MM.1S (cell line): Measurements from ENCODE around the gene HELZ2.

Experiments
- DNase-seq: peaks from one replicate; pipeline ENCODE4 v3.0.0-alpha.2; 2015
- H2AFZ ChIP-seq: fragments of 300-600 bp; sonication (generic); 2 replicates; pipeline ENCODE4 v1.6.0; 2016; ENCODE audit warnings: antibody characterized with exemption, low read length
- H3F3A ChIP-seq: fragments of 300-600 bp; sonication (generic); 2 replicates; pipeline ENCODE4 v1.6.1; 2016; ENCODE audit warnings: mild to moderate bottlenecking, antibody characterized with exemption, low read length, moderate library complexity, mixed read lengths; ENCODE audit not compliant: insufficient read depth
- H3K27ac ChIP-seq: fragments of 300-600 bp; sonication (generic); 2 replicates; pipeline ENCODE4 v1.5.1; 2016; ENCODE audit warnings: mild to moderate bottlenecking, low read length
- H3K27me3 ChIP-seq: fragments of 300-600 bp; sonication (generic); replicated peaks from 2 replicates; pipeline ENCODE4 v1.6.0; 2016; ENCODE audit warnings: low read length; ENCODE audit not compliant: insufficient read depth
- H3K36me3 ChIP-seq: fragments of 300-600 bp; sonication (generic); replicated peaks from 2 replicates; pipeline ENCODE4 v1.6.1; 2016; ENCODE audit warnings: mild to moderate bottlenecking, low read length, mixed read lengths; ENCODE audit not compliant: insufficient read depth
- H3K4me1 ChIP-seq: fragments of 300-600 bp; sonication (generic); 2 replicates; pipeline ENCODE4 v1.6.1; 2016; ENCODE audit warnings: low read length, mixed read lengths
- H3K4me2 ChIP-seq: fragments of 300-600 bp; sonication (generic); 2 replicates; pipeline ENCODE4 v1.6.0; 2016; ENCODE audit warnings: low read depth, low read length
- H3K4me3 ChIP-seq: fragments of 300-600 bp; sonication (generic); 2 replicates; pipeline ENCODE4 v1.5.1; 2016; ENCODE audit warnings: low read length, mixed read lengths
- H3K79me2 ChIP-seq: fragments of 300-600 bp; sonication (generic); 2 replicates; pipeline ENCODE4 v1.6.1; 2016; ENCODE audit warnings: mixed run types, low read length, mixed read lengths
- H3K9ac ChIP-seq: fragments of 300-600 bp; sonication (generic); 2 replicates; pipeline ENCODE4 v1.6.1; 2016; ENCODE audit warnings: low read length, mixed read lengths
- H3K9me2 ChIP-seq: fragments of 300-600 bp; sonication (generic); replicated peaks from 2 replicates; pipeline ENCODE4 v1.6.1; 2016; ENCODE audit warnings: mild to moderate bottlenecking, low read length, mixed read lengths; ENCODE audit not compliant: insufficient read depth
- H3K9me3 ChIP-seq: fragments of 300-600 bp; sonication (generic); replicated peaks from 2 replicates; pipeline ENCODE4 v1.6.1; 2016; ENCODE audit warnings: mild to moderate bottlenecking, low read length, mixed read lengths; ENCODE audit not compliant: insufficient read depth
- H4K20me1 ChIP-seq: fragments of 300-600 bp; sonication (generic); 2 replicates; pipeline ENCODE4 v1.6.1; 2016; ENCODE audit warnings: mild to moderate bottlenecking, low read length, moderate library complexity, mixed read lengths; ENCODE audit not compliant: insufficient read depth
- CTCF ChIP-seq: fragments of 300-600 bp; sonication (generic); IDR thresholded peaks from 2 replicates; pipeline ENCODE4 v1.5.1; 2016; ENCODE audit warnings: antibody characterized with exemption, low read length, mixed read lengths
- EZH2 ChIP-seq: fragments of 300-600 bp; sonication (generic); optimal IDR thresholded peaks from 2 replicates; pipeline ENCODE3; 2017; ENCODE audit warnings: low read depth, mild to moderate bottlenecking, antibody characterized with exemption, low read length, mixed read lengths
- EZH2phosphoT487 ChIP-seq: fragments of 300-600 bp; sonication (generic); IDR thresholded peaks from 2 replicates; pipeline ENCODE4 v1.6.1; 2018; ENCODE audit warnings: antibody characterized with exemption, low read length

HELZ2 gene

GRCh38 chr20:63574156-63574828 lies at the start of gene HELZ2:
HELZ2 (minus strand) TSS chr20:63574239; CDS start chr20:63572385, 1,854 bp downstream.
- Histone ChIP-seq H3K9me2 (no peaks in the 10 kb centered on the region), H4K20me1 (no peaks in the 10 kb centered on the region), H3F3A (no peaks in the 10 kb centered on the region), H3K4me3 (peak within 1 kb of the TSS; percentile 80), H3K27ac (no peak within 1 kb of the TSS), H3K4me2 (peak within 1 kb of the TSS; percentile 98), H2AFZ (peak within 1 kb of the TSS; percentile 94), H3K9ac (peak within 1 kb of the TSS; percentile 81), H3K36me3 (no peaks in the 10 kb centered on the region), H3K27me3 (peaks cover 39% of the 10 kb centered on the region), H3K79me2 (peaks cover 4% of the 10 kb centered on the region; the same call in 1 of the 2 replicates), H3K9me3 (no peaks in the 10 kb centered on the region), H3K4me1 (peaks cover 9% of the 10 kb centered on the region)
- TF ChIP-seq EZH2phosphoT487 (no peak), CTCF (no peak), EZH2 (no peak)
- peak; percentile 78 for DNase-seq

GRCh38 chr20:63622732-63623131 lies 48.7 kb upstream of the HELZ2 start:
- H3F3A ChIP-seq, result no peaks in the 10 kb centered on the region
- H2AFZ ChIP-seq, result no peak overlapping the region
- TF ChIP-seq CTCF (no peak), EZH2 (no peak), EZH2phosphoT487 (no peak)
- H3K4me2 ChIP-seq, result no peak overlapping the region
- H3K27me3 ChIP-seq, result no peaks in the 10 kb centered on the region
- no peaks in the 10 kb centered on the region for H3K4me1 ChIP-seq
- peaks cover 4% of the 10 kb centered on the region; the same call in 1 of the 2 replicates for H4K20me1 ChIP-seq
- H3K9me2 ChIP-seq, result no peaks in the 10 kb centered on the region
- no peaks in the 10 kb centered on the region for H3K9me3 ChIP-seq
- peaks cover 86% of the 10 kb centered on the region for H3K79me2 ChIP-seq
- DNase-seq, result no peak
- H3K9ac ChIP-seq, result no peak overlapping the region
- no peak overlapping the region for H3K27ac ChIP-seq
- H3K4me3 ChIP-seq, result no peak overlapping the region
- no peaks in the 10 kb centered on the region for H3K36me3 ChIP-seq

GRCh38 chr20:63622096-63622495 lies 48.1 kb upstream of the HELZ2 start:
- Histone ChIP-seq H3K9me2 (no peaks in the 10 kb centered on the region), H3F3A (no peaks in the 10 kb centered on the region), H3K4me2 (no peak overlapping the region), H3K27me3 (no peaks in the 10 kb centered on the region), H3K79me2 (peaks cover 80% of the 10 kb centered on the region), H3K9me3 (no peaks in the 10 kb centered on the region), H2AFZ (no peak overlapping the region), H3K36me3 (no peaks in the 10 kb centered on the region), H3K9ac (no peak overlapping the region), H3K4me3 (no peak overlapping the region), H3K4me1 (no peaks in the 10 kb centered on the region), H4K20me1 (peaks cover 4% of the 10 kb centered on the region; the same call in 1 of the 2 replicates), H3K27ac (no peak overlapping the region)
- DNase-seq, result no peak
- no peak for TF ChIP-seq EZH2phosphoT487
- no peak for TF ChIP-seq EZH2
- no peak for TF ChIP-seq CTCF
